ENCODE results near the gene PLIN1. TPM values are rescaled to one million over a fixed set of nuclear protein-coding genes. Genes with fewer than 3 reads are reported as not detected.

Gene PLIN1
- total and polyA plus RNA-seq, 2 donors (not counting 3 experiments of a cell fraction or from before 2014, with no cell fraction given) = 0.07 TPM; not detected in 1

- ChIA-PET POLR2A (no interaction called here), CTCF (interaction anchor here (0.5 to 4.3 kb wide), 4 partner anchors 12 to 555 kb away, joined by 3 to 27 read pairs (median 4); no protein-coding TSS in a partner anchor)
- FAIRE-seq = no peak
- Histone ChIP-seq H3K27me3 (ENCODE audit: control insufficient read depth in 2 of 2, insufficient read depth in 2 of 2, low read length in 2 of 2) (peaks cover 16 to 19% of the 10 kb centered on the region in 2 experiments), H3K9me3 (replicated peaks; ENCODE audit: control insufficient read depth, insufficient read depth, low read length) (no peaks in the 10 kb centered on the region), H3K4me2 (ENCODE audit: insufficient read depth, low read length) (no peak overlapping the region), H3K36me3 (ENCODE audit: control insufficient read depth in 2 of 2, extremely low read depth in 1 of 2, insufficient read depth in 2 of 2, low read length in 2 of 2) (no peaks in the 10 kb centered on the region), H2AFZ (ENCODE audit: low read depth, low read length) (no peak overlapping the region), H3K27ac (ENCODE audit: insufficient read depth, low read depth, low read length) (no peak overlapping the region), H3K4me3 (replicated peaks in 1 of 3; ENCODE audit: insufficient read depth in 1 of 3, low read depth in 1 of 3, low read length in 3 of 3) (no peak overlapping the region), H3K79me2 (ENCODE audit: control insufficient read depth, insufficient read depth, low read length) (no peaks in the 10 kb centered on the region), H3K9me1 (replicated peaks; ENCODE audit: control insufficient read depth, extremely low read depth, insufficient read depth, low read length) (no peaks in the 10 kb centered on the region), H3K9ac (replicated peaks; ENCODE audit: extremely low read depth, insufficient read depth, low read length) (no peak overlapping the region), H4K20me1 (replicated peaks; ENCODE audit: control insufficient read depth, extremely low read depth, insufficient read depth, low read length) (no peaks in the 10 kb centered on the region), H3K4me1 (ENCODE audit: control insufficient read depth, extremely low read depth, insufficient read depth, low read length) (no peaks in the 10 kb centered on the region)
- TF ChIP-seq POLR2A (IDR thresholded peaks at IDR 0.05; ENCODE audit: low read depth, low read length) = no peak
- no peak for TF ChIP-seq POLR2AphosphoS5 (IDR thresholded peaks at IDR 0.05; ENCODE audit: insufficient read depth, low read depth, low read length)
- no peak for TF ChIP-seq MYC (IDR thresholded peaks at IDR 0.05; ENCODE audit: low read depth, low read length)
- no peak for TF ChIP-seq JUN (IDR thresholded peaks at IDR 0.05; ENCODE audit: borderline replicate concordance, insufficient read depth, insufficient read length, low read depth)
- TF ChIP-seq, protein P1, sequence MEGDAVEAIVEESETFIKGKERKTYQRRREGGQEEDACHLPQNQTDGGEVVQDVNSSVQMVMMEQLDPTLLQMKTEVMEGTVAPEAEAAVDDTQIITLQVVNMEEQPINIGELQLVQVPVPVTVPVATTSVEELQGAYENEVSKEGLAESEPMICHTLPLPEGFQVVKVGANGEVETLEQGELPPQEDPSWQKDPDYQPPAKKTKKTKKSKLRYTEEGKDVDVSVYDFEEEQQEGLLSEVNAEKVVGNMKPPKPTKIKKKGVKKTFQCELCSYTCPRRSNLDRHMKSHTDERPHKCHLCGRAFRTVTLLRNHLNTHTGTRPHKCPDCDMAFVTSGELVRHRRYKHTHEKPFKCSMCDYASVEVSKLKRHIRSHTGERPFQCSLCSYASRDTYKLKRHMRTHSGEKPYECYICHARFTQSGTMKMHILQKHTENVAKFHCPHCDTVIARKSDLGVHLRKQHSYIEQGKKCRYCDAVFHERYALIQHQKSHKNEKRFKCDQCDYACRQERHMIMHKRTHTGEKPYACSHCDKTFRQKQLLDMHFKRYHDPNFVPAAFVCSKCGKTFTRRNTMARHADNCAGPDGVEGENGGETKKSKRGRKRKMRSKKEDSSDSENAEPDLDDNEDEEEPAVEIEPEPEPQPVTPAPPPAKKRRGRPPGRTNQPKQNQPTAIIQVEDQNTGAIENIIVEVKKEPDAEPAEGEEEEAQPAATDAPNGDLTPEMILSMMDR (IDR thresholded peaks at IDR 0.05; ENCODE audit: extremely low read depth in 1 of 2, insufficient read depth in 1 of 2, low read depth in 1 of 2, low read length in 2 of 2) = no peak
- no peak for TF ChIP-seq GATA2 (IDR thresholded peaks at IDR 0.05; ENCODE audit: insufficient read depth, insufficient read length, low read depth, low read length)
- TF ChIP-seq FOS (IDR thresholded peaks at IDR 0.05; ENCODE audit: borderline replicate concordance, insufficient read depth, low read length) = no peak
- TF ChIP-seq, protein P2, sequence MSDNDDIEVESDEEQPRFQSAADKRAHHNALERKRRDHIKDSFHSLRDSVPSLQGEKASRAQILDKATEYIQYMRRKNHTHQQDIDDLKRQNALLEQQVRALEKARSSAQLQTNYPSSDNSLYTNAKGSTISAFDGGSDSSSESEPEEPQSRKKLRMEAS (IDR thresholded peaks at IDR 0.05; ENCODE audit: insufficient read depth, insufficient read length) = no peak
- no peak for TF ChIP-seq EZH2 (IDR thresholded peaks at IDR 0.05; ENCODE audit: borderline replicate concordance, low read depth, low read length, severe bottlenecking)
- intact Hi-C loops (cut with micrococcal nuclease) = no loop called here
- no peak for DNase-seq (ENCODE audit: low read depth, low spot score)
- dilution Hi-C loops (cut with MboI; ENCODE audit: extremely low pct_ligation_motif_present, low sequenced_read_pairs) = no loop called here
- BruUV-seq (replicated peaks) = no TSS peak
Measured at GRCh38 chr15:89728254-89728653, 49.1 kb upstream of the PLIN1 start.

Data from endothelial cell of umbilical vein (primary cell).